Natural killer cell (primary cell): ENCODE results near the gene GFOD1. TPM values are rescaled to one million over a fixed set of nuclear protein-coding genes. Genes with fewer than 3 reads are reported as not detected.
A peak's percentile ranks its signal among the peaks of the same experiment; 100 is the strongest.

Experiments used
- ATAC-seq, 3 donors: fragments of 150-1000 bp in 2 of 3; fragments of 200-7000 bp in 1 of 3; cut with Tn5 transposase; 1 replicate in 1 of 3; 2 replicates in 2 of 3; pipeline ENCODE4 v1.10.0; 2021; ENCODE audit warnings: mild to moderate bottlenecking in 2 of 3, moderate library complexity in 2 of 3
- DNase-seq, 2 donors: peaks; one replicate each; pipeline versions ENCODE4 v3.0.0 to v3.0.0-alpha.2; 2013 to 2021; ENCODE audit warnings: mixed read lengths in 1 of 2
- H3K27ac ChIP-seq: one replicate; pipeline ENCODE4 v1.5.1; 2013; ENCODE audit warnings: mild to moderate bottlenecking, low read length
- H3K27me3 ChIP-seq: one replicate; pipeline ENCODE4 v1.6.1; 2013; ENCODE audit warnings: low read length; ENCODE audit not compliant: control insufficient read depth, insufficient read depth
- H3K36me3 ChIP-seq: one replicate; pipeline ENCODE4 v1.6.1; 2013; ENCODE audit warnings: low read length; ENCODE audit not compliant: control insufficient read depth, insufficient read depth
- H3K4me1 ChIP-seq: one replicate; pipeline ENCODE4 v1.6.1; 2013; ENCODE audit warnings: low read length; ENCODE audit not compliant: control insufficient read depth, insufficient read depth
- H3K4me3 ChIP-seq: one replicate; pipeline ENCODE4 v1.5.1; 2013; ENCODE audit warnings: low read length
- H3K9me3 ChIP-seq: one replicate; pipeline ENCODE4 v1.6.1; 2013; ENCODE audit warnings: low read length; ENCODE audit not compliant: control insufficient read depth, insufficient read depth
- H3K27ac Mint-ChIP-seq, 2 donors: one replicate each; pipeline ENCODE4 v1.8.0; 2022; ENCODE audit warnings: mild to moderate bottlenecking in 2 of 2, mixed read lengths in 2 of 2, moderate library complexity in 1 of 2
- H3K27me3 Mint-ChIP-seq, 2 donors: one replicate each; pipeline ENCODE4 v1.8.0; 2022; ENCODE audit warnings: low read depth in 2 of 2, mixed read lengths in 2 of 2
- H3K36me3 Mint-ChIP-seq: one replicate; pipeline ENCODE4 v1.8.0; 2022; ENCODE audit warnings: mixed read lengths
- H3K4me1 Mint-ChIP-seq, 2 donors: one replicate each; pipeline ENCODE4 v1.8.0; 2022; ENCODE audit warnings: mixed read lengths in 2 of 2
- H3K4me3 Mint-ChIP-seq: one replicate; pipeline ENCODE4 v1.8.0; 2022; ENCODE audit warnings: mild to moderate bottlenecking, moderate library complexity, mixed read lengths
- H3K9me3 Mint-ChIP-seq, 2 donors: one replicate each; pipeline ENCODE4 v1.8.0; 2022; ENCODE audit warnings: mixed read lengths in 2 of 2
- CTCF ChIP-seq: fragments of 200-600 bp; IDR thresholded peaks from one replicate; pipeline ENCODE4 v1.8.0; 2022; ENCODE audit warnings: antibody characterized with exemption
- WGBS: methylation state at CpG from one replicate; pipeline ENCODE4 v1.1.7; 2013; ENCODE audit warnings: missing lambda C conversion rate; ENCODE audit not compliant: insufficient coverage; 5-methylcytosine and 5-hydroxymethylcytosine counted together
- intact Hi-C: fragments of 100-400 bp; cut with micrococcal nuclease; formaldehyde crosslinking; loops from one replicate; pipeline ENCODE4 v1.14.2; 2022
- total RNA-seq, 4 donors: library from RNA; stranded (reverse); fragments of 120-200 nt in 1 of 4; gene quantifications; one replicate each; pipeline versions ENCODE4 v1.2.3 to v1.2.4, GENCODE V29; 2013 to 2022

Gene GFOD1
- total RNA-seq, 3 donors from 2014 or later (not counting 1 experiment from before 2014, with no cell fraction given): 59.7 to 74.5 (median 71.2) TPM

- no peaks in the 10 kb centered on the region for H3K27me3 ChIP-seq
- TF ChIP-seq CTCF: no peak
- H3K27ac ChIP-seq: no peak overlapping the region
- H3K9me3 Mint-ChIP-seq: no peaks in the 10 kb centered on the region
- peaks cover 45% of the 10 kb centered on the region for H3K4me1 ChIP-seq
- intact Hi-C loops: no loop called here
- WGBS: 83% methylated on average over 8 of the region's 8 CpGs
- peaks cover 2% of the 10 kb centered on the region for H3K36me3 ChIP-seq
- H3K9me3 ChIP-seq: no peaks in the 10 kb centered on the region
- no peaks in the 10 kb centered on the region for H3K27me3 Mint-ChIP-seq
- ATAC-seq (peak in 1 of 3 donors; percentile 50), DNase-seq (no peak)
- no peak overlapping the region for H3K4me3 ChIP-seq
- H3K4me1 Mint-ChIP-seq: peaks cover 86 to 87% of the 10 kb centered on the region in 2 donors
- H3K36me3 Mint-ChIP-seq: no peaks in the 10 kb centered on the region
- H3K27ac Mint-ChIP-seq: peak overlapping the region; percentile 68 to 80
- no peak overlapping the region for H3K4me3 Mint-ChIP-seq
Measured at GRCh38 chr6:13411484-13411883, 75.9 kb downstream of the GFOD1 start.

- no peaks in the 10 kb centered on the region for H3K9me3 ChIP-seq
- Mint-ChIP-seq H3K27ac (peak overlapping the region; percentile 68 to 80), H3K9me3 (no peaks in the 10 kb centered on the region), H3K36me3 (no peaks in the 10 kb centered on the region), H3K27me3 (no peaks in the 10 kb centered on the region), H3K4me1 (peaks cover 88 to 89% of the 10 kb centered on the region in 2 donors), H3K4me3 (peak overlapping the region; percentile 5)
- TF ChIP-seq CTCF: no peak
- H3K36me3 ChIP-seq: no peaks in the 10 kb centered on the region
- intact Hi-C loops: no loop called here
- DNase-seq: no peak
- H3K27me3 ChIP-seq: no peaks in the 10 kb centered on the region
- ATAC-seq: no peak
- H3K4me1 ChIP-seq: peaks cover 48% of the 10 kb centered on the region
- 93% methylated on average over 1 of the region's 2 CpGs for WGBS
- H3K27ac ChIP-seq: no peak overlapping the region
- H3K4me3 ChIP-seq: no peak overlapping the region
Measured at GRCh38 chr6:13409991-13410390, 77.4 kb downstream of the GFOD1 start.

- Histone ChIP-seq H3K4me3 (no peak overlapping the region), H3K9me3 (no peaks in the 10 kb centered on the region), H3K27me3 (no peaks in the 10 kb centered on the region), H3K27ac (no peak overlapping the region), H3K36me3 (no peaks in the 10 kb centered on the region), H3K4me1 (peaks cover 41% of the 10 kb centered on the region)
- intact Hi-C loops: no loop called here
- H3K27me3 Mint-ChIP-seq: no peaks in the 10 kb centered on the region
- DNase-seq (no peak), ATAC-seq (peak in 1 of 3 donors; percentile 62)
- no peaks in the 10 kb centered on the region for H3K36me3 Mint-ChIP-seq
- H3K9me3 Mint-ChIP-seq: no peaks in the 10 kb centered on the region
- no peak for TF ChIP-seq CTCF
- H3K4me1 Mint-ChIP-seq: peaks cover 86 to 87% of the 10 kb centered on the region in 2 donors
- 99% methylated on average over 12 of the region's 12 CpGs for WGBS
- peak overlapping the region; percentile 50 to 80 for H3K27ac Mint-ChIP-seq
- H3K4me3 Mint-ChIP-seq: no peak overlapping the region
Measured at GRCh38 chr6:13407709-13408695, 79.4 kb downstream of the GFOD1 start.
